IMR-90 (cell line): ENCODE measurements around the gene ADAMTS6.

Experiments used
- CEBPB ChIP-seq: IDR thresholded peaks from 2 replicates; pipeline ENCODE4 v1.6.1; 2012; ENCODE audit warnings: low read depth, low read length, improper control_type of control experiment
- CTCF ChIP-seq: conservative IDR thresholded peaks from 2 replicates; pipeline ENCODE4 v1.5.1; 2012; ENCODE audit warnings: mild to moderate bottlenecking, low read depth, low read length, improper control_type of control experiment
- USF2 ChIP-seq: fragments of 150-350 bp; IDR thresholded peaks from 2 replicates; pipeline ENCODE4 v1.6.1; 2017; ENCODE audit warnings: mild to moderate bottlenecking, antibody characterized with exemption, low read length, low read depth

GRCh38 chr5:65395526-65396155 lies 86.1 kb downstream of the ADAMTS6 start:
- no peak for TF ChIP-seq CEBPB
- no peak for TF ChIP-seq USF2
- TF ChIP-seq CTCF = no peak
